Measurements from ENCODE around the gene PYY.

GRCh38 chr17:43936434-43936833, 17.3 kb downstream of the PYY start:
- TF ChIP-seq, protein P1, sequence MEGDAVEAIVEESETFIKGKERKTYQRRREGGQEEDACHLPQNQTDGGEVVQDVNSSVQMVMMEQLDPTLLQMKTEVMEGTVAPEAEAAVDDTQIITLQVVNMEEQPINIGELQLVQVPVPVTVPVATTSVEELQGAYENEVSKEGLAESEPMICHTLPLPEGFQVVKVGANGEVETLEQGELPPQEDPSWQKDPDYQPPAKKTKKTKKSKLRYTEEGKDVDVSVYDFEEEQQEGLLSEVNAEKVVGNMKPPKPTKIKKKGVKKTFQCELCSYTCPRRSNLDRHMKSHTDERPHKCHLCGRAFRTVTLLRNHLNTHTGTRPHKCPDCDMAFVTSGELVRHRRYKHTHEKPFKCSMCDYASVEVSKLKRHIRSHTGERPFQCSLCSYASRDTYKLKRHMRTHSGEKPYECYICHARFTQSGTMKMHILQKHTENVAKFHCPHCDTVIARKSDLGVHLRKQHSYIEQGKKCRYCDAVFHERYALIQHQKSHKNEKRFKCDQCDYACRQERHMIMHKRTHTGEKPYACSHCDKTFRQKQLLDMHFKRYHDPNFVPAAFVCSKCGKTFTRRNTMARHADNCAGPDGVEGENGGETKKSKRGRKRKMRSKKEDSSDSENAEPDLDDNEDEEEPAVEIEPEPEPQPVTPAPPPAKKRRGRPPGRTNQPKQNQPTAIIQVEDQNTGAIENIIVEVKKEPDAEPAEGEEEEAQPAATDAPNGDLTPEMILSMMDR (IDR thresholded peaks at IDR 0.05) = no peak
- no peak for TF ChIP-seq EZH2 (IDR thresholded peaks at IDR 0.05)
- no peak for TF ChIP-seq EZH2phosphoT487 (IDR thresholded peaks at IDR 0.05)

Measured in neural progenitor cell (in vitro differentiated cells).